WTC11 (cell line): Measurements from ENCODE around the gene PAK3. TPM values are rescaled to one million over a fixed set of nuclear protein-coding genes. Genes with fewer than 3 reads are reported as not detected.

Experiments used
- ATAC-seq: fragments of 200-7000 bp; cut with Tn5 transposase; 2 replicates; pipeline ENCODE4 v1.10.0; 2021; ENCODE audit warnings: mild to moderate bottlenecking, moderate library complexity
- CTCF ChIA-PET: fragments of 300-600 bp; sonication (Branson Sonifier 250); formaldehyde crosslinking; loops from one replicate; lab custom pipeline; 2021; ENCODE audit warnings: antibody characterized with exemption; lab: Charles Lee
- POLR2A ChIA-PET: fragments of 350-600 bp; sonication (Branson Sonifier 250); formaldehyde crosslinking; loops from one replicate; lab custom pipeline; 2021; ENCODE audit warnings: antibody characterized with exemption; lab: Charles Lee
- DNase-seq: peaks from one replicate; pipeline ENCODE4 v3.0.0; 2021; ENCODE audit warnings: low spot score
- H3K27ac Mint-ChIP-seq: 2 replicates; pipeline ENCODE4 v1.8.0; 2021; ENCODE audit warnings: mixed read lengths
- H3K27me3 Mint-ChIP-seq: 2 replicates; pipeline ENCODE4 v1.8.0; 2021; ENCODE audit warnings: low read depth, mild to moderate bottlenecking, moderate library complexity, mixed read lengths
- H3K36me3 Mint-ChIP-seq: 2 replicates; pipeline ENCODE4 v1.8.0; 2021; ENCODE audit warnings: mixed read lengths
- H3K4me1 Mint-ChIP-seq: 2 replicates; pipeline ENCODE4 v1.8.0; 2022; ENCODE audit warnings: mixed read lengths
- H3K4me3 Mint-ChIP-seq: 2 replicates; pipeline ENCODE4 v1.8.0; 2021; ENCODE audit warnings: mild to moderate bottlenecking, moderate library complexity, mixed read lengths
- H3K9me3 Mint-ChIP-seq: 2 replicates; pipeline ENCODE4 v1.8.0; 2021; ENCODE audit warnings: mixed read lengths
- ATF6 ChIP-seq: sonication (generic); formaldehyde crosslinking; IDR thresholded peaks from 2 replicates; pipeline ENCODE4 v1.8.1; 2023; ENCODE audit warnings: mild to moderate bottlenecking, missing genetic modification reagents
- CBFB ChIP-seq: sonication (generic); formaldehyde crosslinking; IDR thresholded peaks from 2 replicates; pipeline ENCODE4 v1.8.1; 2022; ENCODE audit warnings: mild to moderate bottlenecking, low read depth, missing genetic modification reagents
- CDX4 ChIP-seq: fragments of 250-450 bp; sonication (Bioruptor Pico); IDR thresholded peaks from 2 replicates; pipeline ENCODE4 v1.9.0; 2021; ENCODE audit warnings: moderate library complexity, mild to moderate bottlenecking, inconsistent platforms, borderline replicate concordance
- CREB1 ChIP-seq: sonication (generic); formaldehyde crosslinking; IDR thresholded peaks from 2 replicates; pipeline ENCODE4 v1.8.0; 2023; ENCODE audit warnings: mild to moderate bottlenecking, missing genetic modification reagents
- E2F5 ChIP-seq: sonication (generic); formaldehyde crosslinking; IDR thresholded peaks from 2 replicates; pipeline ENCODE4 v1.8.1; 2022; ENCODE audit warnings: mild to moderate bottlenecking, moderate library complexity, missing genetic modification reagents
- ELF4 ChIP-seq: sonication (generic); formaldehyde crosslinking; IDR thresholded peaks from 2 replicates; pipeline ENCODE4 v1.8.1; 2022; ENCODE audit warnings: low read depth, mild to moderate bottlenecking, moderate library complexity, missing genetic modification reagents
- ESRRA ChIP-seq: sonication (generic); formaldehyde crosslinking; IDR thresholded peaks from 2 replicates; pipeline ENCODE4 v1.8.1; 2022; ENCODE audit warnings: mild to moderate bottlenecking, missing genetic modification reagents, borderline replicate concordance
- FOXK1 ChIP-seq: sonication (generic); formaldehyde crosslinking; IDR thresholded peaks from 2 replicates; pipeline ENCODE4 v1.8.0; 2022; ENCODE audit warnings: mild to moderate bottlenecking, moderate library complexity, missing genetic modification reagents
- FOXP1 ChIP-seq: sonication (generic); formaldehyde crosslinking; IDR thresholded peaks from 2 replicates; pipeline ENCODE4 v1.8.0; 2022; ENCODE audit warnings: missing genetic modification reagents, mild to moderate bottlenecking, moderate library complexity, borderline replicate concordance
- GABPB1 ChIP-seq: sonication (generic); formaldehyde crosslinking; IDR thresholded peaks from 2 replicates; pipeline ENCODE4 v1.8.1; 2023; ENCODE audit warnings: mild to moderate bottlenecking, missing genetic modification reagents
- HMGXB4 ChIP-seq: sonication (generic); formaldehyde crosslinking; IDR thresholded peaks from 2 replicates; pipeline ENCODE4 v1.8.1; 2023; ENCODE audit warnings: mild to moderate bottlenecking, moderate library complexity, missing genetic modification reagents
- JAZF1 ChIP-seq: fragments of 250-450 bp; sonication (Bioruptor Pico); IDR thresholded peaks from 2 replicates; pipeline ENCODE4 v1.9.0; 2021; ENCODE audit warnings: moderate library complexity, mild to moderate bottlenecking, inconsistent platforms
- MYBL2 ChIP-seq: sonication (generic); formaldehyde crosslinking; IDR thresholded peaks from 2 replicates; pipeline ENCODE4 v1.8.1; 2023; ENCODE audit warnings: mild to moderate bottlenecking, moderate library complexity, missing genetic modification reagents
- NR2C2 ChIP-seq: sonication (generic); formaldehyde crosslinking; IDR thresholded peaks from 2 replicates; pipeline ENCODE4 v1.8.0; 2022; ENCODE audit warnings: mild to moderate bottlenecking, missing genetic modification reagents
- OVOL2 ChIP-seq: fragments of 250-450 bp; sonication (Bioruptor Pico); IDR thresholded peaks from 2 replicates; pipeline ENCODE4 v1.9.0; 2021; ENCODE audit warnings: mild to moderate bottlenecking, borderline replicate concordance
- PREB ChIP-seq: sonication (generic); formaldehyde crosslinking; IDR thresholded peaks from 2 replicates; pipeline ENCODE4 v1.8.1; 2022; ENCODE audit warnings: mild to moderate bottlenecking, missing genetic modification reagents, moderate library complexity, borderline replicate concordance
- SOX15 ChIP-seq: fragments of 250-450 bp; sonication (Bioruptor Pico); IDR thresholded peaks from 2 replicates; pipeline ENCODE4 v1.9.0; 2021; ENCODE audit warnings: mild to moderate bottlenecking
- SP1 ChIP-seq: sonication (generic); formaldehyde crosslinking; conservative IDR thresholded peaks from 2 replicates; pipeline ENCODE4 v1.8.1; 2022; ENCODE audit warnings: missing genetic modification reagents
- STAT6 ChIP-seq: sonication (generic); formaldehyde crosslinking; conservative IDR thresholded peaks from 2 replicates; pipeline ENCODE4 v1.8.1; 2023; ENCODE audit warnings: mild to moderate bottlenecking, low read depth, missing genetic modification reagents, moderate library complexity
- USF2 ChIP-seq: sonication (generic); formaldehyde crosslinking; IDR thresholded peaks from 2 replicates; pipeline ENCODE4 v1.8.1; 2023; ENCODE audit warnings: mild to moderate bottlenecking, missing genetic modification reagents, moderate library complexity
- ZBTB21 ChIP-seq: sonication (generic); formaldehyde crosslinking; IDR thresholded peaks from 2 replicates; pipeline ENCODE4 v1.8.1; 2023; ENCODE audit warnings: mild to moderate bottlenecking, missing genetic modification reagents, borderline replicate concordance
- ZNF138 ChIP-seq: sonication (generic); formaldehyde crosslinking; conservative IDR thresholded peaks from 2 replicates; pipeline ENCODE4 v1.8.1; 2022; ENCODE audit warnings: mild to moderate bottlenecking, moderate library complexity, missing genetic modification reagents
- total RNA-seq: library from RNA; stranded (reverse); gene quantifications from 3 replicates; pipeline ENCODE4 v1.2.3, GENCODE V29; 2021

The PAK3 gene
- total RNA-seq, 1 experiment from 2014 or later: 5.1 TPM

- Mint-ChIP-seq H3K27me3 (no peaks in the 10 kb centered on the region), H3K4me3 (no peak overlapping the region), H3K27ac (no peak overlapping the region), H3K4me1 (no peaks in the 10 kb centered on the region), H3K36me3 (no peaks in the 10 kb centered on the region), H3K9me3 (no peaks in the 10 kb centered on the region)
- TF ChIP-seq JAZF1 (CRISPR knock-in tag) (no peak), FOXP1 (CRISPR knock-in tag) (no peak), ZBTB21 (CRISPR knock-in tag) (no peak), ZNF138 (CRISPR knock-in tag) (no peak), MYBL2 (CRISPR knock-in tag) (no peak), OVOL2 (CRISPR knock-in tag) (no peak), ATF6 (CRISPR knock-in tag) (no peak), USF2 (no peak), CBFB (CRISPR knock-in tag) (no peak), CDX4 (CRISPR knock-in tag) (no peak), FOXK1 (CRISPR knock-in tag) (no peak), CREB1 (CRISPR knock-in tag) (no peak), PREB (CRISPR knock-in tag) (no peak), NR2C2 (CRISPR knock-in tag) (no peak), ELF4 (no peak), SOX15 (CRISPR knock-in tag) (no peak)
- ATAC-seq (no peak), DNase-seq (no peak)
- POLR2A ChIA-PET: no interaction called here
- CTCF ChIA-PET: interaction anchor here (1.8 kb wide), 1 partner anchor 79 kb away, joined by 6 read pairs; no protein-coding TSS in a partner anchor
These were observed 68.7 kb downstream of the PAK3 start for GRCh38 chrX:111164728-111165127.

GRCh38 chrX:111165902-111166301 is 69.9 kb downstream of the PAK3 start:
- no peaks in the 10 kb centered on the region for H3K27me3 Mint-ChIP-seq
- no peak for ATAC-seq
- no peak for TF ChIP-seq STAT6 (CRISPR knock-in tag)
- no peak for TF ChIP-seq MYBL2 (CRISPR knock-in tag)
- TF ChIP-seq ZNF138 (CRISPR knock-in tag): no peak
- no peak for TF ChIP-seq HMGXB4 (CRISPR knock-in tag)
- no peak for TF ChIP-seq E2F5 (CRISPR knock-in tag)
- no peak for TF ChIP-seq CBFB (CRISPR knock-in tag)
- no peak for TF ChIP-seq SP1 (CRISPR knock-in tag)
- no peak for TF ChIP-seq USF2
- no peak for TF ChIP-seq ESRRA
- TF ChIP-seq ELF4: no peak
- no peak for TF ChIP-seq GABPB1 (CRISPR knock-in tag)

More at GRCh38 chrX:111165902-111166301, 69.9 kb downstream of the PAK3 start:
- CTCF ChIA-PET: interaction anchor here (1.8 kb wide), 1 partner anchor 78 kb away, joined by 6 read pairs; no protein-coding TSS in a partner anchor
- Mint-ChIP-seq H3K27ac (no peak overlapping the region), H3K36me3 (no peaks in the 10 kb centered on the region), H3K9me3 (no peaks in the 10 kb centered on the region), H3K4me3 (no peak overlapping the region), H3K4me1 (no peaks in the 10 kb centered on the region)
- POLR2A ChIA-PET: no interaction called here
- no peak for DNase-seq
